IMR-90 (cell line): ENCODE data around the gene NRIP3.

Source experiments
- CHD1 ChIP-seq: IDR thresholded peaks from 2 replicates; pipeline ENCODE4 v1.6.1; 2012; ENCODE audit warnings: low read depth, low read length, improper control_type of control experiment
- CTCF ChIP-seq: conservative IDR thresholded peaks from 2 replicates; pipeline ENCODE4 v1.5.1; 2012; ENCODE audit warnings: mild to moderate bottlenecking, low read depth, low read length, improper control_type of control experiment
- ELK1 ChIP-seq: fragments of 150-350 bp; IDR thresholded peaks from 2 replicates; pipeline ENCODE4 v1.6.1; 2016; ENCODE audit warnings: low read depth, mild to moderate bottlenecking, low read length, moderate library complexity, borderline replicate concordance
- MAFK ChIP-seq: IDR thresholded peaks from 2 replicates; pipeline ENCODE4 v1.6.1; 2012; ENCODE audit warnings: low read depth, low read length, improper control_type of control experiment
- MAZ ChIP-seq: IDR thresholded peaks from 2 replicates; pipeline ENCODE4 v1.6.1; 2012; ENCODE audit warnings: low read depth, mild to moderate bottlenecking, low read length, improper control_type of control experiment, moderate library complexity, borderline replicate concordance
- MXI1 ChIP-seq: IDR thresholded peaks from 2 replicates; pipeline ENCODE4 v1.6.1; 2012; ENCODE audit warnings: low read depth, mild to moderate bottlenecking, low read length, moderate library complexity, borderline replicate concordance
- NFE2L2 ChIP-seq: fragments of 150-350 bp; IDR thresholded peaks from 2 replicates; pipeline ENCODE4 v1.6.1; 2016; ENCODE audit warnings: low read depth, mild to moderate bottlenecking, low read length
- POLR2A ChIP-seq: IDR thresholded peaks from 2 replicates; pipeline ENCODE4 v1.6.1; 2012; ENCODE audit warnings: mild to moderate bottlenecking, low read depth, low read length
- RAD21 ChIP-seq: IDR thresholded peaks from 2 replicates; pipeline ENCODE4 v1.6.1; 2012; ENCODE audit warnings: low read length, improper control_type of control experiment
- RCOR1 ChIP-seq: IDR thresholded peaks from 2 replicates; pipeline ENCODE4 v1.6.1; 2012; ENCODE audit warnings: mild to moderate bottlenecking, low read length, improper control_type of control experiment; ENCODE audit not compliant: insufficient replicate concordance
- RFX5 ChIP-seq: IDR thresholded peaks from 2 replicates; pipeline ENCODE4 v1.8.0; 2012; ENCODE audit warnings: low read depth, mild to moderate bottlenecking, low read length, moderate library complexity
- SMC3 ChIP-seq: fragments of 150-350 bp; IDR thresholded peaks from 2 replicates; pipeline ENCODE4 v1.6.1; 2016; ENCODE audit warnings: low read depth, mild to moderate bottlenecking, antibody characterized with exemption, low read length, moderate library complexity

GRCh38 chr11:9003573-9004182, at the start of gene NRIP3:
- no peak for TF ChIP-seq CTCF
- TF ChIP-seq POLR2A = peak; percentile 95
- TF ChIP-seq RAD21 = no peak
- peak; percentile 11 for TF ChIP-seq MAZ
- no peak for TF ChIP-seq MXI1
- TF ChIP-seq ELK1 = no peak
- TF ChIP-seq NFE2L2 = no peak; the same call in 1 of the 2 replicates
- no peak for TF ChIP-seq CHD1
- TF ChIP-seq RFX5 = no peak
- TF ChIP-seq RCOR1 = no peak
- TF ChIP-seq SMC3 = no peak
- TF ChIP-seq MAFK = no peak
